ENCODE measurements around the gene PLIN1.

The PLIN1 gene

DNA sequence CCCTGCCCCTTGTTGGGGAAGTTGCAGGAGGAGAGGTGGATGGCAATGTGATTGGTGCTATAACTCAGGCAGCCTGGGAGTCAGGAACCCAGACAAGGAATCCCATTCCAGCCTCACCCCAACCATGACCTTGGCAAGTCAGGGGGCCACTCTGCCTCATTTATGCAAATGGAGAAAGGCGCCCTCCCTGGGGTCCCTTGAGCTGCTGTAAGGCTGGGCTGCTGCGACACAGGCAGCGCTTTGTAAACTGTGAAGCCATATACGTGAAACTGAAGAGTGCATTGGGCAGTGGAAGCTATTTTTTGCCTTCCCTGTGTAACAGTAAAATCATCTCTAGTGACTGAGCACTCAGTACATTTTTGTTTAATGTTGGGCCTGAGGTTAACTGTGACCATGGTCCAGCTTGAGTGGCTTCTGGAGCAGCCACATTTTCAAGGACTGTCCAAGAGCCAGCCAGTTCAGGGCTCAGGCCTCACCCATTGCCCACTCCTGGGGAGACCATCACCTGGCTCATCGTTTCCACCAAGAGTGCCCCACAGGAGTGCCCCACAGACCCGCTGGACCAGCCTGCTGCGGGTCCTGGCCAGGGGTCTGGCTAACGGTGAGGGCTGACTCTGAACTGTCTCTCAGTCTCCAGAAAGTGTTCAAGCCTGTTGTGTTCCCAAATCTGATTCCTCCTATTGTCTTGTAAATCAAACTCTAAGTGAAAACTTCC is 51.8 kb downstream of the PLIN1 start:
- DNase-seq (ENCODE audit: low read depth, low spot score): no peak

DNA sequence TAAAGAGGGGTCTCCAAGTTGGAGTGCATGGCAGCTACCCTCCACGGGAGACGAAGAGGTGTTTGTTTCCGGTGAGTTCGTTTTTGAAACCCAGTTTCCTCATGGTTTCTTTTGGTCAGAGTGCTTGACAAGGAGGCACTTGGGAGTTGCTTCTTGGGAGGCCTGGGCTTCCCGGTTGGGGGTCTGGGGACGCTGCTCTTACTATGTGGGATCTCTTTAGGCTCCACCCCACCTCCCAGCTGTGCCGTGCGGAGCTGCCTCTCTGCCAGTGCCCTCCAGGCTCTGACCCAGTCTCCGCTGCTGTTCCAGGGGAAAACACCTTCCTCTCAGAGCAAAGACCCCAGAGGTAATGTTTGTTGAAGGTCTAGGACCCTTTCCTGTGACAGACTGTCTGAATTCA is 53.5 kb downstream of the PLIN1 start:
- no peak for DNase-seq (ENCODE audit: low read depth, low spot score)

GRCh38 chr15:89623165-89623564 is 56.0 kb downstream of the PLIN1 start:
- no peak for DNase-seq (ENCODE audit: low read depth, low spot score)

DNA sequence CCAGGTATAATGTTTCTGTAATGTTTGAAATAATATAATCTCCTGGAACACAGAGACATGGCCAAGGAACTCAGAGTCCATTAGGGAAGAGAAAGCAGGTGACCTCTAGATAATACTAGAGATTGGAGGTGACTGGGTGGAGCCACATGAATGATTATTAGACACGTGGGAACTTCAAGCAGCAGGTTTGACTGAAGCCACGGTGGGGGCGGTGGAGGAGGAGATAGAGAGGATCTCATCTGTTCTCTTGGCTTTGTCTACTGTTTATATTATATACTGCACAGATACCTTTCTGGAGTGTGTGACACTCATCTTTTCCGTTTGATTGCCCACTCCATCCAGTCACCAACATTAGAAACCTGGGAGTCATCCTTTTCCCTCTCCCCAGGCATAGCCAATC is 57.6 kb downstream of the PLIN1 start:
- DNase-seq (ENCODE audit: low read depth, low spot score): no peak

DNA sequence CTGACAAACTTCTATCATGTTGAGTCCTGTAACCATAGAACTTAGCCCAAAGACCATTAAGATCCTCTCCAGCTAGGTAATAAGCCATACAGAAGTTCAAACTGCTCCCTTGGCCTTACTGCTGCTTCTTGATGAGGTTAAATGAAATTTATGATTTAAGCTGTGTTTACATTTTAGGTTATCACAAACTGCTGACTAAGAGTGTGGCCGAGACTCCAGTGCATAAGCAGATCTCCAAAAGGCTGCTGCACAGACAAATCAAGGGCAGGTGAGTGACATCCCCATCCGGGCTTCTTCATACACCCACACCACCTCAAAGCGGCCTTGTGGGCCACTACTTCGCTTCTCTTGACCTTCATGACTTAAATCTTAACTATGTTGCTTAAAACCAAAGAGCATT is 62.9 kb downstream of the PLIN1 start:
- DNase-seq (ENCODE audit: low read depth, low spot score): no peak

DNA sequence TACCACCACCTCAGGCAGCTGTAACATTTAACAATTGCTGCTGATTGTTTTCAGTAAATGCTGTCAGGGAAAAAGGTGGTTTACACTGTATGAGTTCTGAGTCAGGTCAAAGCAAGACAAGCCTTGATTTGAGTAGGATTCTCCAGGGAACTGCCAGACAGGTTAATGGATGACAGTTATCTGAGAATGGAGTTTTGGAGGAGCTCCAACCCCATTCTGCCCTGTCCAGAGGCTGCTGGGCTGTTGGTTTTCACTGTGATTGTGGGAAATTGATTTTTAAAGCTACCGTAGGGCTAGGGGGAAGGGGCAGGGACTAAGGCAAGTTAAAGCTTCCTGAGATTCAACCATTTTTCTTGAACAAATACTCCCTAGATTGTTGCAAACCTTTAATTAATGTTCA is 64.0 kb downstream of the PLIN1 start:
- no peak for DNase-seq (ENCODE audit: low read depth, low spot score)
